AG20443 (cell line): ENCODE measurements around the gene TRAF6.
A peak's percentile ranks its signal among the peaks of the same experiment; 100 is the strongest.

Source experiments
- DNase-seq: peaks from one replicate; pipeline ENCODE4 v3.0.0; 2012; ENCODE audit warnings: low spot score, mixed read lengths

The TRAF6 gene

DNA sequence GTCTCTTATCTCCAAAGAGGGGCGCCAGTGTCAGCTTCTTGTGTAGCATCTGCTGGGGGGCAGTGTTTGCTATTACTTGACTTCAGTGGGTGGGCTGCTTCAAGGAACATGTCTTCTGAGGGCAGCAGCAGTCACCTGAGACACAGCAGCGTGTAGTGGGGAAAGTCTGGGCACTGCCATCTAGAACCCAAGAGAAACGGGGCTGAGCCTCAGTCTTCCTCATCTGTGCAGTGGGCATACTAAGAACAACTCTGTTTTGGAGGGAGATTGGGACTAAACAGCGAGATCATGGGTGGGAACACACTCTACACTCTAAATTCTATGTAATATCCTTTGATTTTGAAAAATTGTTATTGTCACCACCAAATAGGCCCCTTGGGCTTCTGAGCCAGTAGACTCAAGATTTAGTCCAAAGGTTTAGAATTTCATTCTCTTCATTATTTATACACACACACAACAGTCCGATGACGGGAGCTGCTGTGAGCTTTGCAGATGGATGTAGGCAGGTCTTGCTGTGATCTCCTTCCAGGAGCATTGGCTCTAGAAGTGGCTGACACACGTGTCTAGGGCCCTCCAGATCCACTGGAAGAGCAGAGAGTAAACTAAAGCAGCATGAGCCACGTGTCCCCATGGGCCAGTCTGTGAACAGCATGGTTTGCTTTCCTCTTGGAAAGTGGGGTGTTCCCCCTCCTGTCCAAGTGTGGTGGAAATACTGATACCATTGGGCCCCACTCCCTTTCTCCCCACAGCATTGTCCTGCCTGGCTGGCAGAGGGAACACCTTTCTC, 51.8 kb downstream of the TRAF6 start:
- DNase-seq: no peak

DNA sequence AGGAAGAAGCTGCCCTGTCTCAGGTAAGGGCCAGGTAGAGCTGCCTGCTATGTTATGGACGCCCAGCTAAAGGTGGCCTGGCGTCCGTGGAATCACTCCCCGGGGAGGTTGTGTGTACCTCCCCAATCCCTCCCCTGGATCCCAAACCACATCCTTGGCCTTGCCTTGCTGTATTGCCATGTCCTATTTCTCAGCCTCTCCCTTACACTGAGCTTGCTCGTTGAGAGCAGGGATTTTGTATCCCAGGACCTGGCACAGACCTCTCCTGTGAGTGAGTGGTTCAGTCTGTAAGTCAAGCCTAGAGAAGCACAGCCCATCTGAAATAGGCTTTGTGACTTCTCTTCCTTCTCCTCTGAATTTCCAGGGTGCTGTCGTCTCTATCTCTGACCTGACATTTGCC, 53.9 kb downstream of the TRAF6 start:
- no peak for DNase-seq

DNA sequence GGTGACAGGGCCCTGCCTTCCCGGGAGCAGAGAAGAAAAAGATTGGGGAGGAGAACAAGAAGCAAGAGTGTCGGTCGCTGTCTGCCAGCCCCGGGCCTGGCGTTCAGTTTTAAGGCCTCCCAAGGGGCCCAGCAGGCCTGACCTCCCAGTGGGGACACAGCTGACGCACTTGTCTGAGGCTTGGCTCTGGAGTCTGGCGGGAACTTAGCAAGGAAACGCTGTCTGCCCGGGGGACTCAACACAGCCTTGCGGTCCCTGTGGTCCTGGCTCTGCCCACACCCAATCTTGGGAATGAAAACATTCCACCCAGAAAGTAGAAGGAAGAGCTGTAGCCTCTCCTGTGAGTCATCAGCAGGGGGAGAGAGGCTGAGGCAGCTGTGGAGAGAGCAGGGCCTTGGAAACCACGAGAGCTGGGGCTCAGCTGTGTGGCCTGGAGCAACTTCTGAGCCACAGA, 54.4 kb downstream of the TRAF6 start:
- peak; percentile 96 for DNase-seq

DNA sequence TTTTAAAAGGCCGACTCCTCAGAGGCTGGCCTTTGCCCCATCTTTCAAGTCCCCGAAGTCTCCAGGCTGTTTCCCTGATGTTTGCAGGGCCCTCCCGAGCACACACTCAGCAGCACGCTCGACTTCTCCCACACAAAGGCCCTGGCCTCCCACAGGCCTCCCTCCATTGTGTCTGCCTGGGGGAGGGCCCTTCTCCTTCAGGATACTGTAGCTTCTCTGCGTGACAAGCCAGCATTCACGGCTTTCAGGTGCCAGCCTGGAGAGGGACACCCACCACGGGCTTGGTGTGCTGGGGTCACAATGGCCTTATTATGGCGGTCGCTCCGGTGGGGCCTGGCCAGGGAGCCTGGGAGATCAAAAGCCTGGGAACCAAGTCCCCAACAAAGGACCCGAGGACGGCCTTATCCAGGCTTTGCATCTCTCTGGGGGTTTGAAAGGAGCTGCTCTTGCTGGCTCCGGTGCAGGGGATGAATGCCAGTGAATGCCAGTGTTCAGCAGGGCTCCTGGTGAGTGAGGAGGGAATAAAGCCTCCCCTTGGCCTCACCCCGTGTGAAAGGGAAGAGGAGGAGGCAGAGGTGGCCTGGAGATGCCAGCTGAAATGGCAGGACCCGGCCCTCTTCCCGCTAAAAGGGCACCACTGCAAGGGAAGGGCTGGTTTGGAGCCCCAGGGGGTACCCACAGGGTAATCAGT, 55.0 kb downstream of the TRAF6 start:
- no peak for DNase-seq

DNA sequence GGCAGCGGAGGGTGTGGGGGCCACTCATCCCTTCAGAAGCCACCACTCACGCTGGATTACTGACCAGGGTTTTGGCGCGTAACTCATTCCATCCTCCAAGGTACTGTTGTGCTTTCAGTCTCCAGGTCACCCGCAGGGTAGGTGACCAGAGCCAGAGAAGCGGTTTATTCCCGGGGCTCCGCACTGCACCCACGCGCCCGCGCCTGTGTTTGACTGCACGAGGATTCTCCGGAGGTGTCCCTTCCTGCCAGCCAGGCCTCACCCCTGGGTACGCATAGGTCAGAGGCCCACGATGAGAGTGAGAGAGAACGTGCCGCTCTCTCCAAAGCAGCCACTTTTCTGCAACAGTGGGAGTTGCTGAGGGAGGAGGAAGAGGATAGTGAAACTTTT, 55.5 kb downstream of the TRAF6 start:
- DNase-seq: no peak

DNA sequence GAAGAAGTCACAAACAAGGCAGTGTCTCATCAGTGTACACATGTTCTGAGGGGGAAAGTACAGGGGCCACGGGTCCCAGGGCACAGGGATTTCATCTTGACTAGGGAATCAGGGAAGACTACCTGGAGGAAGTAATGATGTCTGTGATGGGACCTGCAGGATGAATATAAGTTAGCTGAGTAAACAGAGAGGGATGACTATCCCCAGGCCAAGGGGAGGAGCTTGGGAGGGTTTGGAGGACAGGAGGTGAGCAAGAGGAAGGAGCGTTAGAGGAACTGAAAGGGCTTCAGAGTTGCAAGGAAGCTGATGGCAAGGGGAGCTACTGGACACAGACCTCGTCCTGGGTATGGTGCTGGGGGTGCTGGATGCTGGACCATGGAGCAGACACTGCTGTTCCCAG, 56.4 kb downstream of the TRAF6 start:
- no peak for DNase-seq

DNA sequence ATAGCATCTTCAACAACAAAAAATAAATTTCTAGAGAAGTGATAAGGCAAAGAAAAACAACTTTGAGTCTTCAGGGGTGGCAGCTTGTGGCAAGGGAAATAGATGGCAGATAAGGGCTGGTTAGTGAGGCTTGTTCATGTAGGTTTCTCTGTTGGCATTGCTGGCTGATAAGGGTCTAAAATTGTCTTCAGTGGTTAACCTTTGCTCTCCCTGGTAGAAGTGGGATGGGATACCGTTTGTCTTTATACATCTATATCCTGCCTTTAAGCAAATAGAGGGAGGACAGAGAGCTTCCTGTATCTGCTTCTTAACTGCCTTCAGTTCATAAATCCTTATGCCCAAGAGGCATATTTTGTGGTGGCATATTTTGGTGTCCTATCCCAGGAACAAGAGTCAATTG, 57.1 kb downstream of the TRAF6 start:
- DNase-seq: no peak

DNA sequence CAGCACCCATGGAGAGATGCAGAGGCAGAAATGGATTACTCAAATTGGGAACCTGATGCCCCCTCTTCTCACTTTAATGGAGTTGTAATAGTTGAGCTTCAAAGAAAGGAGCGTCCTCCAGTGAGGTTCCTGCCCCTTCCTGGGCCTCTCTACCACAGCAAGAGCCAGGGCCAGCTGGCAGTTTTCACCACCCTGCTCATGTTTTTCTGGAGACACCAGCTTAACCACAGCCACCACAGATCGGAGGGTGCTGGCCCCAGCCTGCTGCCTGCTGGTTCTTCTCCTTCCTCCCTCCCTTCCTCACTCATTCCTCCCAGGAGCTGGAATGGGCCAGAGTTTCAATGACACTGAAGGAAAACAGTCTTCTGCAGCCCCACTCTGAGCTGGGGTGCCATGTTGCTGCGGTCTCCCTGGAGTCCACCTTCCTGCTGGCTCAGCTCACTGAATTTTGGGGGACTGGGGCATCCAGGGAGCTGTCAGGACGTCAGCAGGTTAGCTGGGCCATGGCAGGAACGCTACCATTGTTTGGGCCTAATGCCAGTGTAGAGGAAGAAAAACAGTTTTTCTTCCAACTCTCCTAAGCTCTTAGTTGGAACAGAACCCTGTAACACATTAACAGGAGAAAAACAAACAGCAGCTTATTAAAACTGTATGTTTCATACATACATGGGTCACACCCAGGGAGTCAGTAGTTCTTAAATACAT, 57.7 kb downstream of the TRAF6 start:
- DNase-seq: no peak

DNA sequence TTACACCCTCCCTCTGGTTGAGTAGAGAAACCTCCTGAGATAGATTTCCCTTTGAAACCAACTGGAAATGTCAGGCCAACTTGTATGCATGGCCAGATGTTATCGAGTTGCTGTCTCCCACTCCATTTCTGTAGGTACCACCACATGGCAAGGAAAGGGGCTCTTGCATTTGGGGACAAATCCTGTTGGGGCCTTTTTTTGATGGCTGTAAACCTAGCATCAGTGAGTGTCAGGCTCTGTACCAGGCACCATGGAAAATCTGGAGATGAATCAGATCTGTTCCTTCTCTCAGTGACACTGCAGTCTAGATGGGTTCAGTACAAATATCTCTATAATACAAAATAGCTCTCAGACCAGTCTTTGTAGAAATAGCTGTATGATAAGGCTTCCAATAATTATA, 58.4 kb downstream of the TRAF6 start:
- DNase-seq: no peak

DNA sequence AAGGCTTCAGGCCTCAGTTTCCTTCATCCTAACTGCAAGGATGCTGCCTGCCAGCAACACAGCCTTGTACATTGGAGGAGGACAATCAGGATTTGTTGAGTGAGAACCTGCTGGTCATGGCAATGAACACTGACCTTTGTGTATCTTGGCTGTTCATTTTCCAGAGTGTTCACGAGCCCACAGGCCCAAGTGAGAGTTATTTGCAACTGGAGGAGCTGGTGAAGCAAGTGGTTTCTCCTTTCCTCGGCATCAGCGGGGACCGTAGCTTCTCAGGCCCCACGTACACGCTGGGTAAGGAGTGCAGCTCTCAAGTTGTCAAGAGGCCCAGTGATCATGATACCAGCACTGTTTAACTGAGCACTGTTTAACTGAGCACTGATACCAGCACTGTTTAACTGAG, 59.0 kb downstream of the TRAF6 start:
- DNase-seq: no peak

DNA sequence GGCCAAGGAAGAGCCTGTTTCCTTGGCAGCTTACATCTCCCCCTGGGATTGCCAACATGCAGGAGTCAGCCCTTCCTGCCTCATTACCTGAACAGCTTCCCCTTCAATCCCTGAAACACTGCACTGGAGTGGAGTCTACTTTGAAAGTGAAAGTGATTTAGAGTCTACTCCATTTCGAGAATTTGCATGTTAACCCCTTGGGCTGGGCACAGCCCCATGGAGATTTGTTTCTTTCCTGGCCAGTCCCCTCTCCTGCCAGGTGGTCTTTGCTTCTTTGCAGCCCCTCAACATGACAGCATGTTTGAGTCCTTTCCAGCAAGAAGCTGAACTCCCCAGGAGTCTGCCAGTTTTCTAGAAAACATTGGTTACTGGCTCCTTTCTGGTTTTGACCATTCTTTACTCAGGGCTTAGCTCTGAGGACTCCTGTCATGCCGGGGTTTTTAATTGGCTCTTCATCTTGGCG, 59.9 kb downstream of the TRAF6 start:
- no peak for DNase-seq

DNA sequence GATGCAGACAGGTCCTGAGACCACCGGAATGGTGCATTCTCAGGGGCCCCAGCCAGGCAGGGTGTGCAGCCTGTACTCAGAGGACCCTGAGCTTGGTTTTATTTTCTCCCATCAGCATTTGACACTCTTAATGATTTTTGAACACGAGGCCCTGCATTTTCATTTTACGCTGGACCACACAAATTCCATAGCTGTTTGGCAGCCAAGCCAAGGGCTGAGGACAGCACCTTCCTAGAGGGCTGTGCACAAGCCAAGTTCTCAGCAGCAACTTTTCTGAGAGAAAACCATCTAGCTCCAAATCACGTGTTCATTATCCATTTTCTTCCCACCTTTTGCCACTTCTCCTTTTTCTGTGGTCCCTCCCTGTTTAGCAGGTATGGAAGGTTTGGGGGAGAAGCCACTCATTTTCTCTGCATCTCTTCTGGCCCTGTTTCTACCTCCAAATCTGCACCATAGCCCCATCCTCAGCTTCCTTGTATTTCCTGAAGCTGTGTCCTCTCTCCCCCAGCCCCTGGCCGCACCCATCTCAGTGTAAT, 60.4 kb downstream of the TRAF6 start:
- no peak for DNase-seq

DNA sequence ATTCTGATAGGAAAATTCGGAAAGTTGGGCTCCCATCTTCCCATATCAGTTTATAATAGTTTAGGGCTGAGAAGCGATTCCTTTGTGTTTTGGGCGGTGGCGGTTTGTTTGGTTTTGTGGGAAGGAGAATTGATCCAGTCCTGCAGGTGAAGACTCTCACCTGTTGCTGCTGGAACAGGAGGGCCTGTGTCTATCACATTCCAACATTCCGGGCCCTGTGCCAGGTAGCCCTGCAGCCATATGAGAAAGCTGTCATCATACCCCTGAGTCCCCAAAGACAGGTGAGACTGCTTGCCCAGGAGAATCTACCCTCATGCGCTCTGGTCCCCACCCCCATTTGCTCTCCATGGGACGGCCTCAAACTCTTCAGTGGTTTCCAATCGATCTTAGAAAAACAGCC, 62.1 kb downstream of the TRAF6 start:
- no peak for DNase-seq

DNA sequence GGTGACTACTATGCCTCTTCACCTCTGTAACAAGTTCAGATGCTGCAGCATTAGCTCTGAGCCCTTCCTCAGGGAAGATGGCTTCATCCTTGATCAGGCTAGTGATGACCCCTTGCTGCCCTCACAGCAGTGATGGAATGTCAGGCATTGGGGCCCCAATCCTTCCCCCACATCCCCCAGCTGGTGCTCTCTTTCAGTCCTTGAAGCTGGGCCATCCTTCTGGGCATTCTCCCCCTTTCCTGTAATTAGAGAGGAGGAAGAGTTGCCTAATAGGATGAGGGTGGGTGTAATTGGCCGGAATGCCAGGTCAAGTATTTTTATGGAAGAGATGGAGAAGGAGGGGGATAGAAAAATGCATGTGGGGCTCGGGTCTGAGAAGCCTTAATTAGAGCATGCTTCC, 62.6 kb downstream of the TRAF6 start:
- DNase-seq: no peak

DNA sequence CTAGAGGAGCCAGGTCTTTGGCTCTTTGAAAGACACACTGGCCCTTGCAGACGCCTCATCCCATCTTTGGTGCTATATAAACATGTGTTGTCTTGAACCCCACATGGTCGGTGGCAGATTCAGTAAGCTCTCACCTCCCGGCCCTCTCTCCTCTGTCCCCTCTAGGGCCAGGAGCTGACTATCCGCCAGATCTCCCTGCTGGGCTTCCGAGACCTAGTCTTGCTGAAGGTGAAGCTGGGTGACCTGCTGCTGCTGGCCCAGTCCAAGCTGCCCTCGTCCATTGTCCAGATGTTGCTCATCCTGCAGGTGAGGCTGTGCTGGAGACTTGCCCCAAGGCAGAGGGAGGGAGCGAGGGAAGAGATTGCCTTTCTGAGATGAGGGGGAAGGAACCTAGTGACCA, 63.9 kb downstream of the TRAF6 start:
- no peak for DNase-seq

DNA sequence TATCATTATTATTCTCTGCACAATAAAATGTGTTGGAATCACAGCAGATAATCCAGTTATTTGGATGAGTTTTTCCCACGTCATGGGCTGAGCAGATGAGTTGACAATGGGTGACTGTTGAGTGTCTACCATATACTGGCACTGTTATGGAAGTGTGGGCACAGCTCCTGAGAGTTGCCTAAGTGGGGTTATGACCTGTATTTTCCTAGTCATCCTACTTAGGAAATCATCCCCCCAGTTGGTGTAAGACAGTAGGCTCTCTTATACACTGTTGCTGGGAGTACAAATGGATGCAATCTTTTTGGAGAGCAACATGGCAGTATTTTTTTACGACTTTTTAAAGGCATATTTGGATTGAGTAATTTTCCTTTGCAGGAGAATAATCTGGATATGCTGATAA, 66.4 kb downstream of the TRAF6 start:
- no peak for DNase-seq

DNA sequence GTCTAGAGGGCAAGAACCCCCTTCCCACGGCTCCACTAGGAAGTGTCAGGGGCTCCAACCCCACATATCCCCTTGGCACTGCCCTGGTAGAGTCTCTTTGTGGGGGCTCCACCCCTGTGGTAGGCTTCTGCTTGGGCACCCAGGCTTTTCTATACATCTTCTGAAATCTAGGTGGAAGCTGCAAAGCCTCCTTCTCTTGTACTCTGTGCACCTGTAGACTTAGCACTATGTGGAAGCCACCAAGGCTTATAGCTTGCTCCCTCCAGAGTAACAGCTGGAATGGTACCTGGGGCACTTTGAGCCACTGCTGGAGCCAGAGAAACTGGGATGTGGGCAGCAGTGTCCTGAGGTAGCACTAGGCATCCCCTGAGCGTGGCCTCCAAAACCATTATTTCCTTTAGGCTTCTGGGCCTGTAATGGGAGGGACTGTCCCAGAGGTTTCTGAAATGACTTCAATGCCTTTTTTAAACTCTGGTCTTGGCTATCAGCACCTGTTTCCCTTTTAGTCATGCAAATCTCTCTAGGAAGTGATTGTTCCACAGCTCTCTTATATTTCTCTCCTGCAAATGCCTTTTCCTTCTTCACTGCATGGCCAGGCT, 68.4 kb downstream of the TRAF6 start:
- DNase-seq: no peak

DNA sequence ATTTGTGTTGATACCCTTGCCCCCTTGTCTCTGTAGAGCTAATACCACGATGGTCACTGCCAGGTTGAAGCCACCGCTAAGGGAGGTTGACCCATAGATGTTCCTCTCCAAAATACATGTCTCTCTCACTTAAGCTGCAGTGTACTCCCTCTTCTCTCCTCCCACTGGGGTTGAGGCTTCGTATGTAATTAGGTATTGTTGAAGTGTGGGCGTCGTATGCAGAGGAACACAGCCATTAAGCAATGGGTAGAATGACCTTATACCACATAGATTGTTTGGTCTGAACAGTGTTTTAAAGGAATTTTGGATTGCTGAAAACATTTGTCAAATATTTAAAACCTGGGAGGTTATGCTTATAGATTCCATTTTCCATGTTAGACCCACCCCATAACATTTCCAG, 71.9 kb downstream of the TRAF6 start:
- DNase-seq: no peak

DNA sequence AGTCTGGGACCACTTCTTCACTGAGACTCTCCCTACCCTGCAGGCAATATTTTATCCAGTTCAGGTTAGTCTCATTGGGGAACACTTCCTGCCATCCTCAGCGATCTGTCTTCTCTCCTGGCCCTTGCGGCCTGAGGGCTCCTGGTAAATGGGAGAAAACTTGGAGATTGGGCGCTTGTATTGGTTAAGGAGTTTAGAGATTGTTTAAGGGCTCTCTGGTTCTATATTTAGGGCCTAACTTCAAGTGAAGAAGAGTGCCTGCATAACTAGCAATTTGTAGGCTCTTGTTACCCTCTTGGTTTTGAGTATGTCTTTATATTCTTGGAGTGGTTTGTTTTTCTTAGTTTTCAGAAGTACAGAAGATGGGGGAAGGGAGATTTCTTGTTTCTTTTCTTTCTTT, 72.7 kb downstream of the TRAF6 start:
- no peak for DNase-seq
